CD14-positive monocyte (primary cell): Measurements from ENCODE around the gene SPECC1L. TPM values are rescaled to one million over a fixed set of nuclear protein-coding genes. Genes with fewer than 3 reads are reported as not detected.
A peak's percentile ranks its signal among the peaks of the same experiment; 100 is the strongest.

Experiments
- DNase-seq, 3 donors: peaks; one replicate each; pipeline ENCODE4 v3.0.0-alpha.2; 2011 to 2022
- H2AFZ ChIP-seq: 2 replicates; pipeline ENCODE4 v1.6.0; 2012; ENCODE audit warnings: mild to moderate bottlenecking, low read depth, low read length, inconsistent platforms; ENCODE audit not compliant: insufficient read depth, poor library complexity, severe bottlenecking
- H3K27ac ChIP-seq, 2 donors: 1 replicate in 1 of 2; 2 replicates in 1 of 2; pipeline ENCODE4 v1.5.1; 2012 to 2013; ENCODE audit warnings: low read length in 2 of 2, control low read depth in 1 of 2, inconsistent platforms in 1 of 2, low read depth in 1 of 2, mild to moderate bottlenecking in 1 of 2
- H3K27me3 ChIP-seq, 2 donors: one replicate each; pipeline versions ENCODE4 v1.6.0 to v1.6.1; 2011 to 2013; ENCODE audit warnings: low read length in 2 of 2; ENCODE audit not compliant: control insufficient read depth in 2 of 2, insufficient read depth in 2 of 2
- H3K36me3 ChIP-seq, 2 donors: replicated peaks in 1 of 2; 1 replicate in 1 of 2; 2 replicates in 1 of 2; pipeline versions ENCODE4 v1.5.1 to v1.6.1; 2012 to 2013; ENCODE audit warnings: low read length in 2 of 2, control low read depth in 1 of 2, inconsistent platforms in 1 of 2, mild to moderate bottlenecking in 1 of 2; ENCODE audit not compliant: insufficient read depth in 2 of 2, control insufficient read depth in 1 of 2
- H3K4me1 ChIP-seq, 2 donors: 1 replicate in 1 of 2; 2 replicates in 1 of 2; pipeline versions ENCODE4 v1.5.1 to v1.6.1; 2012 to 2013; ENCODE audit warnings: low read length in 2 of 2, control low read depth in 1 of 2, inconsistent platforms in 1 of 2, mild to moderate bottlenecking in 1 of 2, moderate library complexity in 1 of 2; ENCODE audit not compliant: insufficient read depth in 2 of 2, control insufficient read depth in 1 of 2
- H3K4me2 ChIP-seq: replicated peaks from 2 replicates; pipeline ENCODE3; 2012; ENCODE audit warnings: low read length, moderate library complexity, mild to moderate bottlenecking; ENCODE audit not compliant: poor library complexity, severe bottlenecking; ENCODE audit errors: extremely low read depth
- H3K4me3 ChIP-seq, 3 experiments: fragments of 200-600 bp in 1 of 3; sonication (generic) in 1 of 3; replicated peaks in 1 of 3; 1 replicate in 2 of 3; 2 replicates in 1 of 3; pipeline ENCODE4 v1.5.1; 2011 to 2013; ENCODE audit warnings: low read length in 3 of 3, mild to moderate bottlenecking in 3 of 3, control low read depth in 2 of 3, low read depth in 2 of 3, inconsistent platforms in 1 of 3, moderate library complexity in 1 of 3
- H3K79me2 ChIP-seq: 2 replicates; pipeline ENCODE4 v1.6.0; 2012; ENCODE audit warnings: mild to moderate bottlenecking, control low read depth, inconsistent platforms, low read length, moderate library complexity; ENCODE audit not compliant: insufficient read depth
- H3K9ac ChIP-seq: 2 replicates; pipeline ENCODE4 v1.6.0; 2017; ENCODE audit warnings: low read length, mild to moderate bottlenecking; ENCODE audit not compliant: insufficient read depth, poor library complexity, severe bottlenecking
- H3K9me3 ChIP-seq, 2 donors: replicated peaks in 1 of 2; 1 replicate in 1 of 2; 2 replicates in 1 of 2; pipeline versions ENCODE4 v1.5.1 to v1.6.1; 2012 to 2013; ENCODE audit warnings: low read length in 2 of 2, control low read depth in 1 of 2; ENCODE audit not compliant: control insufficient read depth in 1 of 2, insufficient read depth in 1 of 2
- H4K20me1 ChIP-seq: 2 replicates; pipeline ENCODE4 v1.6.0; 2012; ENCODE audit warnings: mild to moderate bottlenecking, low read length, control low read depth, moderate library complexity; ENCODE audit not compliant: insufficient read depth
- H3K27ac Mint-ChIP-seq, 7 donors: one replicate each; pipeline ENCODE4 v1.8.0; 2020; ENCODE audit warnings: mild to moderate bottlenecking in 7 of 7, mixed read lengths in 7 of 7, moderate library complexity in 6 of 7, inconsistent platforms in 2 of 7
- H3K27me3 Mint-ChIP-seq, 3 donors: one replicate each; pipeline ENCODE4 v1.8.0; 2021 to 2022; ENCODE audit warnings: low read depth in 3 of 3, mild to moderate bottlenecking in 3 of 3, mixed read lengths in 3 of 3, moderate library complexity in 3 of 3, inconsistent platforms in 1 of 3
- H3K36me3 Mint-ChIP-seq, 2 donors: one replicate each; pipeline ENCODE4 v1.8.0; 2020; ENCODE audit warnings: mixed read lengths in 2 of 2, inconsistent platforms in 1 of 2, mild to moderate bottlenecking in 1 of 2
- H3K4me1 Mint-ChIP-seq: one replicate; pipeline ENCODE4 v1.8.0; 2020; ENCODE audit warnings: mild to moderate bottlenecking, mixed read lengths
- H3K4me3 Mint-ChIP-seq, 2 donors: one replicate each; pipeline ENCODE4 v1.8.0; 2020; ENCODE audit warnings: mild to moderate bottlenecking in 2 of 2, mixed read lengths in 2 of 2, moderate library complexity in 1 of 2
- H3K9me3 Mint-ChIP-seq, 7 donors: one replicate each; pipeline ENCODE4 v1.8.0; 2020 to 2022; ENCODE audit warnings: mixed read lengths in 7 of 7, mild to moderate bottlenecking in 6 of 7, moderate library complexity in 6 of 7, inconsistent platforms in 2 of 7
- WGBS: methylation state at CpG from one replicate; pipeline ENCODE4 v1.1.5; 2013; ENCODE audit warnings: missing lambda C conversion rate; ENCODE audit not compliant: insufficient coverage; 5-methylcytosine and 5-hydroxymethylcytosine counted together
- intact Hi-C, 2 donors: fragments of 100-400 bp; cut with micrococcal nuclease; formaldehyde crosslinking; loops; one replicate each; pipeline versions ENCODE4 v1.15.0 to v1.15.1; 2023
- polyA plus RNA-seq, 3 donors: library from polyadenylated mRNA; depleted of rRNA in 1 of 3; unstranded in 2 of 3; stranded (reverse) in 1 of 3; fragments of 300-500 nt in 2 of 3; fragments of >200 nt in 1 of 3; fragmentation: Illumina TruSeq in 2 of 3; gene quantifications; 1 replicate in 2 of 3; 2 replicates in 1 of 3; pipeline ENCODE4 v1.2.3, GENCODE V29; 2012 to 2021
- TF ChIP-seq, protein P1 (sequence below): fragments of 200-600 bp; IDR thresholded peaks from one replicate; pipeline ENCODE4 v1.8.0; 2022; ENCODE audit warnings: antibody characterized with exemption, mild to moderate bottlenecking

Gene SPECC1L
- polyA plus RNA-seq, 3 donors = 2.5 to 7.2 (median 4.9) TPM

DNA sequence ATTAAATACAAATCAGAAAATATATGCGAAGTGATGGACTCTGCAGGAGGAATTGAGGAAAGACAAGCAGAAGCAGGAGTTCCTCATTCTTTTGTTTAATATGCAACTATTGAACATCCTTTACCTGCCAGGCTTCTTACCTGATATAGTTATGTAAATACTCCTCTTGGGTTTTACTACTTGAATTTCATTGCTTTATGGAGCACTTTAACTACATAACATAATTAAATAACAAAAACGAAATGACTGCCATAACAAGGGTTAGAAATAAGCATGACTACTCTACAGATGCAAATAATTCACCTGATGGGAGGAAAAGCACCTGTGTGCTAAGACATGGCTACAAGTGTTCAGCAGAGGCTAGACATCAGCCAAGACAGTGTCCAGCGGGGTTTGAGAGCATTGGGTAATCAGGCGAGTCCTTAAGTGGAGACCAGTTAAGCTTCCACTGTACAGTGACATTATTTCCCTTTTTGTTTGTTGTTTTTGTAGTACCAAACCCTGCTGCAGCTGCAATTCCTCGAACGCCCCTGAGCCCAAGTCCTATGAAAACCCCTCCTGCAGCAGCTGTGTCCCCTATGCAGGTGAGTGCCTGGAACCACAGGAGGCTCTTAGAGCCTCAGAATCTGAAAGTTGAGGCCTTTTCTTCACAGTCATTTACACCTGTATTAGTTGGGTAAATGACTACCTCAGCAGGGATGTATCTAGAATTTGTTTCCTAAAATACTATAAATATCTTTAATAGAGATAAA is 67.4 kb downstream of the SPECC1L start:
- Histone ChIP-seq H3K9me3 (no peaks in the 10 kb centered on the region), H3K27me3 (no peaks in the 10 kb centered on the region), H4K20me1 (no peaks in the 10 kb centered on the region), H3K4me2 (no peak overlapping the region), H3K36me3 (peaks cover 42 to 76% of the 10 kb centered on the region in 2 donors), H3K4me3 (no peak overlapping the region), H3K79me2 (peaks cover 5% of the 10 kb centered on the region), H2AFZ (no peak overlapping the region), H3K27ac (no peak overlapping the region), H3K9ac (no peak overlapping the region), H3K4me1 (peaks cover 12% of the 10 kb centered on the region in 2 donors)
- peak overlapping the region in 1 of 7 donors; percentile 63 for H3K27ac Mint-ChIP-seq
- H3K9me3 Mint-ChIP-seq = no peaks in the 10 kb centered on the region
- peaks cover 58 to 62% of the 10 kb centered on the region in 2 donors for H3K36me3 Mint-ChIP-seq
- intact Hi-C loops = no loop called here
- 89% methylated on average over 3 of the region's 6 CpGs for WGBS
- TF ChIP-seq, protein P1, sequence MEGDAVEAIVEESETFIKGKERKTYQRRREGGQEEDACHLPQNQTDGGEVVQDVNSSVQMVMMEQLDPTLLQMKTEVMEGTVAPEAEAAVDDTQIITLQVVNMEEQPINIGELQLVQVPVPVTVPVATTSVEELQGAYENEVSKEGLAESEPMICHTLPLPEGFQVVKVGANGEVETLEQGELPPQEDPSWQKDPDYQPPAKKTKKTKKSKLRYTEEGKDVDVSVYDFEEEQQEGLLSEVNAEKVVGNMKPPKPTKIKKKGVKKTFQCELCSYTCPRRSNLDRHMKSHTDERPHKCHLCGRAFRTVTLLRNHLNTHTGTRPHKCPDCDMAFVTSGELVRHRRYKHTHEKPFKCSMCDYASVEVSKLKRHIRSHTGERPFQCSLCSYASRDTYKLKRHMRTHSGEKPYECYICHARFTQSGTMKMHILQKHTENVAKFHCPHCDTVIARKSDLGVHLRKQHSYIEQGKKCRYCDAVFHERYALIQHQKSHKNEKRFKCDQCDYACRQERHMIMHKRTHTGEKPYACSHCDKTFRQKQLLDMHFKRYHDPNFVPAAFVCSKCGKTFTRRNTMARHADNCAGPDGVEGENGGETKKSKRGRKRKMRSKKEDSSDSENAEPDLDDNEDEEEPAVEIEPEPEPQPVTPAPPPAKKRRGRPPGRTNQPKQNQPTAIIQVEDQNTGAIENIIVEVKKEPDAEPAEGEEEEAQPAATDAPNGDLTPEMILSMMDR = no peak
- no peak overlapping the region for H3K4me3 Mint-ChIP-seq
- H3K4me1 Mint-ChIP-seq = peaks cover 14% of the 10 kb centered on the region
- no peak for DNase-seq
- H3K27me3 Mint-ChIP-seq = peaks cover 0 to 2% (median 0%) of the 10 kb centered on the region in 3 donors

DNA sequence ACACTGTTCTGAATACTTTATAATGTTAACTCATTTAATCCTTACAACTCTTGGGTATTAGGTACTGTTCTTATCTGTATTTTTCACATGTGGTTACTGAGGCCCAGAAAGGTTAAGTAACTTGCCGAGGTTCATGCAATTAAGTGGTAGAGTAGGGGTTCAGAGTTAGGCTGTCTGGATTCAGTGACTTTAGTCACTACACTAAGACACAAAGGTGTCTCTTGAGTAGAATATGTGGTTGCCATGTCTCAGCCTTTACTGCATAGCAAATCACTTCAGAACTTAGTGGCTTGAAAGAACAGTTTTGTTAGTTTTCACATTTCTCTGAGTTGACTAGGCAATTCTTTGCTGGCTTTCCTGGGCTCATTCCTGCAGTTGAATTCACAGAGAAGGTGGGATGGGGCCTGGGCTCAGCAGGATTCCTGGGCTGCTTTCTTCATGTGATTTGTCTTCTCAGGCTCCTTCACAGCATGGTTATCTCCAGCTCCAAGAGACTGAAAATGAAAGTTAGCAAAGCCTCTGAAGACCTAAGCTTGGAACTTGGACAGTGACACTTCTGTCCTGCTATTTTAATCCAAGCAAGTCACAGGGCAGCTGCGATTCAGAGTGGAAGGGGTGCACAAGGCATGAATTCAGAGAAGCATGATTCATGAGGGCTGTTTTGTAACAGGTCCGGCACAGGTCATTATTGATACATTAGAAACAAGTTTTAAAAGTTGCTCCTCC is 68.3 kb downstream of the SPECC1L start:
- Histone ChIP-seq H3K36me3 (peaks cover 42 to 82% of the 10 kb centered on the region in 2 donors), H3K9me3 (no peaks in the 10 kb centered on the region), H3K9ac (no peak overlapping the region), H3K4me3 (no peak overlapping the region), H3K27me3 (no peaks in the 10 kb centered on the region), H2AFZ (no peak overlapping the region), H3K79me2 (peaks cover 4% of the 10 kb centered on the region), H3K4me1 (peaks cover 12% of the 10 kb centered on the region in 2 donors), H3K4me2 (no peak overlapping the region), H4K20me1 (no peaks in the 10 kb centered on the region), H3K27ac (peak overlapping the region in 1 of 2 donors; percentile 3)
- peaks cover 14% of the 10 kb centered on the region for H3K4me1 Mint-ChIP-seq
- intact Hi-C loops = no loop called here
- peaks cover 62 to 69% of the 10 kb centered on the region in 2 donors for H3K36me3 Mint-ChIP-seq
- TF ChIP-seq, protein P1 = no peak
- WGBS = 67% methylated on average over 2 of the region's 3 CpGs
- H3K4me3 Mint-ChIP-seq = no peak overlapping the region
- H3K9me3 Mint-ChIP-seq = no peaks in the 10 kb centered on the region
- H3K27ac Mint-ChIP-seq = peak overlapping the region in 1 of 7 donors; percentile 61
- no peak for DNase-seq
- peaks cover 0 to 2% (median 0%) of the 10 kb centered on the region in 3 donors for H3K27me3 Mint-ChIP-seq
